Endothelial cell of umbilical vein (primary cell): ENCODE measurements around the gene USHBP1. TPM values are rescaled to one million over a fixed set of nuclear protein-coding genes. Genes with fewer than 3 reads are reported as not detected.

Experiments
- BruUV-seq: library from RNA; stranded (reverse); fragments of 400-500 nt; replicated peaks from 2 replicates; lab custom pipeline; 2021; lab: Mats Ljungman, UMichigan
- CTCF ChIA-PET: fragments of 300-600, 350-600 bp; sonication (Branson Sonifier 250); formaldehyde crosslinking; loops from one replicate; lab custom pipeline; 2021; ENCODE audit warnings: antibody characterized with exemption, inconsistent platforms; lab: Charles Lee
- POLR2A ChIA-PET: fragments of 300-600, 350-600 bp; sonication (Branson Sonifier 250); formaldehyde crosslinking; loops from one replicate; lab custom pipeline; 2021; ENCODE audit warnings: antibody characterized with exemption, inconsistent platforms; lab: Charles Lee
- DNase-seq: peaks from one replicate; pipeline ENCODE4 v3.0.0-alpha.2; 2011; ENCODE audit warnings: low read depth, low spot score
- FAIRE-seq: peaks from 2 replicates; lab custom pipeline; 2011; peaks lifted over from hg19 to GRCh38; lab: Jason Lieb, UNC
- H2AFZ ChIP-seq: 2 replicates; pipeline ENCODE4 v1.6.0; 2012; ENCODE audit warnings: low read depth, low read length, control low read depth, inconsistent platforms
- H3K27ac ChIP-seq: 2 replicates; pipeline ENCODE4 v1.5.1; 2011; ENCODE audit warnings: low read depth, mild to moderate bottlenecking, control low read depth, low read length, moderate library complexity; ENCODE audit not compliant: insufficient read depth
- H3K27me3 ChIP-seq, 2 experiments: 2 replicates each; pipeline versions ENCODE4 v1.6.0 to v1.6.1; 2011; ENCODE audit warnings: low read length in 2 of 2, mixed read lengths in 1 of 2; ENCODE audit not compliant: control insufficient read depth in 2 of 2, insufficient read depth in 2 of 2
- H3K36me3 ChIP-seq, 2 experiments: 2 replicates in 1 of 2; 3 replicates in 1 of 2; pipeline ENCODE4 v1.5.1; 2011; ENCODE audit warnings: low read length in 2 of 2, mild to moderate bottlenecking in 1 of 2, moderate library complexity in 1 of 2; ENCODE audit not compliant: control insufficient read depth in 2 of 2, insufficient read depth in 2 of 2; ENCODE audit errors: extremely low read depth in 1 of 2
- H3K4me1 ChIP-seq: 3 replicates; pipeline ENCODE4 v1.5.1; 2011; ENCODE audit warnings: mild to moderate bottlenecking, low read length; ENCODE audit not compliant: control insufficient read depth, insufficient read depth; ENCODE audit errors: extremely low read depth
- H3K4me2 ChIP-seq: 2 replicates; pipeline ENCODE4 v1.6.1; 2011; ENCODE audit warnings: low read length, control low read depth, mixed read lengths; ENCODE audit not compliant: insufficient read depth
- H3K4me3 ChIP-seq, 3 experiments: fragments of 200-600 bp in 1 of 3; sonication (generic), shearing (Covaris generic) in 1 of 3; replicated peaks in 1 of 3; 2 replicates each; pipeline ENCODE4 v1.5.1; 2011 to 2016; ENCODE audit warnings: control low read depth in 3 of 3, low read length in 3 of 3, mild to moderate bottlenecking in 2 of 3, inconsistent platforms in 1 of 3, low read depth in 1 of 3, moderate library complexity in 1 of 3; ENCODE audit not compliant: insufficient read depth in 1 of 3
- H3K79me2 ChIP-seq: 2 replicates; pipeline ENCODE4 v1.6.0; 2012; ENCODE audit warnings: low read length, inconsistent platforms; ENCODE audit not compliant: control insufficient read depth, insufficient read depth
- H3K9ac ChIP-seq: replicated peaks from 2 replicates; pipeline ENCODE3; 2011; ENCODE audit warnings: low read length, control low read depth; ENCODE audit not compliant: insufficient read depth; ENCODE audit errors: extremely low read depth
- H3K9me1 ChIP-seq: replicated peaks from 3 replicates; pipeline ENCODE4 v1.6.0; 2011; ENCODE audit warnings: mild to moderate bottlenecking, low read length; ENCODE audit not compliant: control insufficient read depth, insufficient read depth; ENCODE audit errors: extremely low read depth
- H3K9me3 ChIP-seq: replicated peaks from 2 replicates; pipeline ENCODE4 v1.5.1; 2012; ENCODE audit warnings: low read length, inconsistent platforms; ENCODE audit not compliant: control insufficient read depth, insufficient read depth
- H4K20me1 ChIP-seq: replicated peaks from 2 replicates; pipeline ENCODE3; 2011; ENCODE audit warnings: mild to moderate bottlenecking, low read length; ENCODE audit not compliant: control insufficient read depth, insufficient read depth; ENCODE audit errors: extremely low read depth
- CTCF ChIP-seq, 2 donors: IDR thresholded peaks; 1 replicate in 1 of 2; 2 replicates in 1 of 2; pipeline ENCODE4 v1.5.1; 2011; ENCODE audit warnings: low read length in 2 of 2, mild to moderate bottlenecking in 2 of 2, moderate library complexity in 2 of 2, control low read depth in 1 of 2, inconsistent platforms in 1 of 2, low read depth in 1 of 2; ENCODE audit not compliant: insufficient read depth in 1 of 2; ENCODE audit errors: extremely low read depth in 1 of 2
- EZH2 ChIP-seq: IDR thresholded peaks from 2 replicates; pipeline ENCODE4 v1.6.1; 2012; ENCODE audit warnings: borderline replicate concordance, low read depth, mild to moderate bottlenecking, moderate library complexity, low read length, inconsistent platforms; ENCODE audit not compliant: severe bottlenecking
- FOS ChIP-seq: IDR thresholded peaks from 2 replicates; pipeline ENCODE4 v1.6.1; 2011; ENCODE audit warnings: mild to moderate bottlenecking, low read length, moderate library complexity, borderline replicate concordance; ENCODE audit not compliant: insufficient read depth
- GATA2 ChIP-seq: IDR thresholded peaks from 2 replicates; pipeline ENCODE4 v1.7.0; 2011; ENCODE audit warnings: low read depth, mild to moderate bottlenecking, moderate library complexity, mixed read lengths, low read length; ENCODE audit not compliant: insufficient read length, insufficient read depth
- JUN ChIP-seq: IDR thresholded peaks from 2 replicates; pipeline ENCODE4 v1.6.1; 2011; ENCODE audit warnings: borderline replicate concordance, low read depth; ENCODE audit not compliant: insufficient read length, insufficient read depth
- MAX ChIP-seq: IDR thresholded peaks from 2 replicates; pipeline ENCODE4 v1.6.1; 2011; ENCODE audit not compliant: insufficient read depth, insufficient read length
- MYC ChIP-seq: IDR thresholded peaks from one replicate; pipeline ENCODE4 v1.6.1; 2011; ENCODE audit warnings: mild to moderate bottlenecking, low read depth, low read length
- POLR2A ChIP-seq: IDR thresholded peaks from 2 replicates; pipeline ENCODE4 v1.6.1; 2012; ENCODE audit warnings: low read depth, mild to moderate bottlenecking, control low read depth, low read length
- POLR2AphosphoS5 ChIP-seq: IDR thresholded peaks from 2 replicates; pipeline ENCODE4 v1.6.1; 2012; ENCODE audit warnings: low read depth, mild to moderate bottlenecking, control low read depth, low read length, moderate library complexity; ENCODE audit not compliant: insufficient read depth
- dilution Hi-C: fragments of 300-500 bp; cut with MboI; formaldehyde crosslinking; loops from one replicate; pipeline ENCODE4 v1.15.0; 2019; ENCODE audit warnings: low sequenced_read_pairs; ENCODE audit not compliant: extremely low pct_ligation_motif_present
- intact Hi-C: fragments of 100-400 bp; cut with micrococcal nuclease; formaldehyde crosslinking; loops from one replicate; pipeline ENCODE4 v1.10.0; 2022
- polyA plus RNA-seq, 4 experiments: library from polyadenylated mRNA; depleted of rRNA in 3 of 4; stranded (reverse) in 3 of 4; unstranded in 1 of 4; fragments of >200 nt; gene quantifications; 2 replicates each; pipeline versions ENCODE4 v1.2.1 to v1.2.3, GENCODE V29; 2011 to 2012; ENCODE audit warnings: missing spikeins in 1 of 4
- total RNA-seq: library from RNA; stranded (reverse); gene quantifications from 2 replicates; pipeline ENCODE4 v1.2.3, GENCODE V29; 2021

The USHBP1 gene
- total and polyA plus RNA-seq, 2 donors (not counting 3 experiments of a cell fraction or from before 2014, with no cell fraction given): 14.8 to 20.4 TPM

- H3K36me3 ChIP-seq: no peaks in the 10 kb centered on the region
- peaks cover 13% of the 10 kb centered on the region for H3K79me2 ChIP-seq
- peak; percentile 99 for DNase-seq
- peak; percentile 98 for FAIRE-seq
- intact Hi-C loops (loop anchor here (1.0 kb wide), 1 partner anchor 13 kb away; no protein-coding TSS in a partner anchor), dilution Hi-C loops (no loop called here)
- no peaks in the 10 kb centered on the region for H3K9me3 ChIP-seq
- ChIA-PET POLR2A (interaction anchor here (0.5 to 1.1 kb wide), 4 partner anchors 13 to 128 kb away, joined by 3 to 8 read pairs (median 4); no protein-coding TSS in a partner anchor), CTCF (interaction anchor here (0.6 to 3.3 kb wide), 15 partner anchors 9 to 114 kb away, joined by 3 to 70 read pairs (median 4); partner anchors contain the start of genes ANO8 and USE1)
- no peaks in the 10 kb centered on the region for H3K9me1 ChIP-seq
- peak within 1 kb of the TSS; percentile 88 for H2AFZ ChIP-seq
- H3K4me3 ChIP-seq: peak within 1 kb of the TSS; percentile 44 to 72 (median 59)
- H3K4me2 ChIP-seq: peak within 1 kb of the TSS; percentile 81
- H4K20me1 ChIP-seq: no peaks in the 10 kb centered on the region
- peak; percentile 86 for TF ChIP-seq POLR2A
- TF ChIP-seq JUN: no peak
- peak; percentile 57 for TF ChIP-seq FOS
- no peak for TF ChIP-seq EZH2
- TF ChIP-seq POLR2AphosphoS5: peak; percentile 91
- TF ChIP-seq MAX: peak; percentile 35
- TF ChIP-seq MYC: peak; percentile 24
- no peak for TF ChIP-seq GATA2
- peak; percentile 78 to 87 for TF ChIP-seq CTCF (IDR thresholded peaks at IDR 0.05; ENCODE audit: extremely low read depth in 1 of 2, insufficient read depth in 1 of 2, low read depth in 1 of 2, low read length in 2 of 2)
- peak within 1 kb of the TSS; percentile 67 for H3K9ac ChIP-seq
- H3K27ac ChIP-seq: peak within 1 kb of the TSS; percentile 47
- no peaks in the 10 kb centered on the region for H3K27me3 ChIP-seq
- H3K4me1 ChIP-seq: peaks cover 17% of the 10 kb centered on the region
- no TSS peak for BruUV-seq
Measured at GRCh38 chr19:17305517-17306284, 41.2 kb upstream of the USHBP1 start, which contains the start of gene MRPL34. Gene MRPL34, plus strand, starts transcription at chr19:17305872. Its CDS starts 21 bp downstream, at chr19:17305893.
